Measurements from ENCODE around the gene PARD3.

The PARD3 gene

DNA sequence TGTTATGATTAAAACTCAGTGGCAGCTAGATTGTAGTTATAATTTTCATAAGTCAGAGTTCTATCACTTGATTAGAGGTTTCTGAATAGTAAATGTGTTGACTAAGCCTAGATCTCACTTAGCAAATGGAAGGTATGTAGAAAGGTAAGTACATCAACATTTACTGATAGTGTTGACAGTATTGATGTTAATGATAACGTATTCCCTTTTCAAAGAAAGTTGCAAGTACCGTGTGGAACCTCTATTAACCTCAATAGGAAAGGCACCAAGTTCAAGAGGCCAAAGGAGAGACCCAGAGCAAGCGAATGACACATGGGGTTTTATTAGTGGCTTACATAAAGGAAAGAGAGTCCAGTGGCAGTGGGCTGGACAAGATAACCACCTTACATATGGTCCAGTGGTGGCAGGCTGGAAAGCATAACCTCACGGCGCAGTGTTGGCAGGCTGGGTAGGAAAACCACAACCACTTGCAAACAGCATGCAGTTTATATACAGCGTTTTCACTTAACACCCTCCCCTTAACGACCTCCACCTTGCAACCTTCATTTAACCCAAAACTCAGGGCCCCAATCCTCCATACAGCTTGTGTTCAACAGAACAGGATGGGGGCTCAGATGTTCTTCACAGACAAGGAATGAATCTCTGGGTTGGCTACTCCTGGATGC is 611.0 kb downstream of the PARD3 start:
- DNase-seq (ENCODE audit: low read depth in 2 of 2, low spot score in 1 of 2) = no peak

DNA sequence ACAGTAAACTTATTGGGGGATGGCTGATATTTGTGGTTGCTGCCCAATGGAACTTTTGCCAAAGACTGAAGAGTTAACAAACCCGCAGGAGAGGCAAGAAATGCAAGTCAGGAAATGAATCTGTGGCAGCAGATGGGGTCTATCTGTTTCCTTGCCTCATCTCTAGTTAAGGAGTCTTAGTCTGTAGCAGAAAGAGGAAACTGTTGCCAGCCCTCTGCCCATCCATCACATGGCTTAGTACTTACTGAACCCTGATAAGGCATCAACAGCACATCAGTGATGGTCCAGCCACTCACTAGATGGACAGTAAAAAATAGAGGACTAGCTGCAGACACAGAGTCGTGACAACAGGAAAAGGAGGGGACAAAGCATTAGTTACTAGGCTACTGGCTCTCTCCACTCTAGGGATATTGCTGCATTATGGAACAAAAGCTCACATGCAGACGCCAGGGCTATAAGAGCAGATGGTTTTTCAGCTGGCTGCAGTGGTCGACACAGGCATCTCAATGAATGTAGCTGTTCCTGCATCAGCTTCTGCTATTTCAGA is 614.7 kb downstream of the PARD3 start:
- DNase-seq (ENCODE audit: low read depth in 2 of 2, low spot score in 1 of 2) = no peak

DNA sequence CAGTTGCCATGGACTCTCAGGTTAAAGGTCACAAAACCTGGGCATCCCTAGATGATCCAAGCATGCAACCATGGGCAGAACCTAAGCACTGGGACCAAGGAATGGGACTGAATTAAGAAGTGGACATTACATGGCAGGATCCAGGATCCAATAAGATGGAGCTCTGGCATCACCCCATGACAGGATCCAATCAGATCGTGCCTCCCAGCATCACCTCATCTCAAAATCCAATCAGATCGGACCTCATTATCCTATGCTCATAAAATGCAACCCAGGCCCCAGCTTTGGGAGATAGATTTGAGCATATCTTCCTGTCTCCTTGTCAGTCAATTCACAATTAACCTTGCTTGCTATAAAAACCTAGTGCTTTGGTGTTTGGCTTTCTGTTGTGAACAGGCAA is 616.1 kb downstream of the PARD3 start:
- no peak for DNase-seq (ENCODE audit: low read depth in 2 of 2, low spot score in 1 of 2)

DNA sequence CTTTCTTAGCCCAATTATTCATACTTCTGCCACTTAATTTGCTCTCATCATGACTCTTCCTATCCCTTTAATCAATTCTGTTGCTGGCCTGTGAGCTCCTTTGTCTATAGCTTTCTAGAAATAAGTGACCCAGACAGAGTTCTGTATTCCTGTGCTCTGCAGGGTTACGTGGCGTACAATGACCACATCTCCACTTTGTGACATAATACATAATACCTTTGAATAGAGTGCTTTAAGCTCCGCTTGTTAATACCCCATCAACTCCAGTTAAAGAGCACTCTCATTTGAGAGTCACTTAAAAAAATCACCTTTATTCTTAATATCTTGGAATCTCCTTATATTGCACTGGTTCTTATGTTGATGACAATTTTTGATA is 619.0 kb downstream of the PARD3 start:
- no peak for DNase-seq (ENCODE audit: low read depth in 2 of 2, low spot score in 1 of 2)

DNA sequence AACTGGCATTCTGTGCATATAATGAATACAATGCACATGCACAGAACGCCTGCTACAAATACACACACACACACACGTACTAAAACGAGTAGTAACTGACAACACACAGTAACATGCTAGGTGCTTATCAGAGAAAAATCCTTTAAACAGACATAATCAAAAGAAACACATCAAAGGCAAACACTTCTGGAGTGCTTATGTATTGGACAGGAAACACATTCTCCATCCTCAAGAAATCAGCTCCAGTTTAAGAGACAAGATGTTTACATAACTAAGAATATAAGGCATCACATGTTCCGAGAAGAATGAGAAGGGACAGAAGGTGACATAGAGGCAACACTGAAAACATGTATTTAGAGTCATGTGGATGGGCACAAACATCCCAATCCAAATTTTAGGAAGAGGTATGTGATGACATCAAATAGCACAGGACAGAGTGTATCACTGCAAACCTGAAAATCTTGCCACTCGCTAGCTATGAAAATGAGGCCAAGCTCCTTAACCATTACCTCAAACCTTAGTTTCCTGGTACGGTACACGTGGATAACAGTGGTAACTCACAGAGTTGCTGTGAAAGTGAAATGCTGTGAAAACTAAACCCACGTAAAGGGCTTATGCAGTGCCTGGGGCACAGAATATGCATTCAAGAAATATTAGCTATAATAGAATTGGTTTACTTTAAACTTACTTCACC is 619.6 kb downstream of the PARD3 start:
- no peak for DNase-seq (ENCODE audit: low read depth in 2 of 2, low spot score in 1 of 2)

DNA sequence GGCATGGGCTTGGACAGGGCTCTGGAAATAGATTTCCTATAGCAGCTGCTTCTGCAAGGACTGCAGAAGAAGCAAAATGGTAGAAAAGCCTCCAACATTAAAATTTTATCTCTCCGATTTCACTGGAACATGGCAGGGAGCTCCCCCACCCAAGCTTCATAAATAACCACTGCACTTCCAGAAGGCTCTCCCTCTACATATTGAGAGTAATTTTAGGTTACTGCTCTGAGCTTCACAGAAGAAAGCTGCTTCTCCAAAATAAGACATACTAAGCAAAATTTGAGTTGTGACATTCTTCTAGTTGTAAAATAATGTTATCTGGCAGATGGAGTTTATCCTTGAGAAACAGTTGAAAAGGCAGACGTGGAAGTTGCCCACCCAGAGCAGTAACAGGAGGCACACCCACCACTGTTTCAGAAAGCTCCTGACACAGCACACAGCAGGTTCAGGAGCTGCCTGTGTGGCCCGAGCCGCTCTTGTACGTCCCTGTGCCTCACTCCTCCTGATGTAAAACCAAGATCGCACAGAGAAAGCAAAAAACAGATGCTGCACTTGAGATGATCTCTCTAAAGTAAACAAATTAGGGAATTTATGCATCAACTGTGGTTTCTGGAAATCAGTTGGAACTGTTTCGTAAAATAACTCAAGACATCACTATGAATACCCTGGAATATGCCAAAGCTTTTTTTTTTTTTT is 621.0 kb downstream of the PARD3 start:
- DNase-seq (ENCODE audit: low read depth in 2 of 2, low spot score in 1 of 2) = no peak

DNA sequence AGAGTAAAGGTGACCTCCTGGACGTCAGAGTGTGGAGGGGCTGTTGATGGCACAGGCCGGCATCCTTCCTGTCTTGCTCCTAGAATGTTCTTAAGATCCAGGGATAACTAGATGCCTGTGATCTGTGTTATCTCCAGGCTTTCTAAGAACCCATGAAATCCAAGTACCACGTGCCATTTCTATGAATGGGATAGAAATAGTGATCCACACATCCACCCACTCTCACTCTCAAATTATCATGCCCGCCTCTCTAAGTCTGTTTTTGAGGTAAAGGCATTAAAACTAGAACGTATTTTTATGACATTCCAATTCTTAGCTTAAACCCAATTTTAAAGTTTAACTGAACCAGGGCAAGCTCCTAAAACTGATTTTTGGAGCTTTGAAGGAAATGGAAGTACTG is 622.5 kb downstream of the PARD3 start:
- DNase-seq (ENCODE audit: low read depth in 2 of 2, low spot score in 1 of 2) = no peak

DNA sequence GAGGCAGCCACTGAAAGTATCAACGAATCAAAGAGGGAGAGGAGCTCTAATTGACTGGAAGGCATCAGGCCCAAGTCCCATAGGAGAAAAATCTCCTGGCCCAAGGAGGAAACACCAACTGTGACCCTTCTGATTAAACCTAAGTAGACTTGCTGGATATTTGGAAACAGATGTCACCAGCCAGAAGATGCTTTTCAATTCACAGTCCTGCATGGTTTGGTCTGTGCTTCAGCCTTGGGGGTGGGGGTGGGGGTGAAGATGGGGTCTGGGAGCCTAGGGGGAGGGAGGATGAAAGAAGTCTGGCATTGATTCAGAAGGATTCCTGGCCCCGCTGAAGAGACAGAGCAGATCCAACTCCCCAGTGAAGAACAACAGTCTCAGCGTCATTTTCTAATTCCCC is 623.7 kb downstream of the PARD3 start:
- no peak for DNase-seq (ENCODE audit: low read depth in 2 of 2, low spot score in 1 of 2)

DNA sequence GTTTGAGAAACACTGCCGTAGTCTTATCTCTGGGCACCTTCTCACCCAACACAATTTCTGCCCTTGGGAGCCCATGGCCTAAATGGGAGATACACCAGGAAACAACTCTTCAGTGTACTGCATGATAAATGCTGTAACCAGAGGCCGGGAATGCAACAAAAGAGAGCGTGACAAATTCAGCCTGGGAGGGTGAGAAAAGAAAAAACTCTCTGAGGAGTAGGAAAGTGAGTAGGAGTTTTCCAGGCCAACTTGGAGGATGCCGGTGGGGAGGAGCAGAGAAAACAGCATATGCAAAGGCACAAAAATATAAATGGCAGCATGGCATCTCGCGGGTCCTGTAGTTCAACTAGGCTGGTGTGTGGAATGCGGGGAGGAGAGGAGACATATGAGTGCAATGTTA is 624.5 kb downstream of the PARD3 start:
- no peak for DNase-seq (ENCODE audit: low read depth in 2 of 2, low spot score in 1 of 2)

DNA sequence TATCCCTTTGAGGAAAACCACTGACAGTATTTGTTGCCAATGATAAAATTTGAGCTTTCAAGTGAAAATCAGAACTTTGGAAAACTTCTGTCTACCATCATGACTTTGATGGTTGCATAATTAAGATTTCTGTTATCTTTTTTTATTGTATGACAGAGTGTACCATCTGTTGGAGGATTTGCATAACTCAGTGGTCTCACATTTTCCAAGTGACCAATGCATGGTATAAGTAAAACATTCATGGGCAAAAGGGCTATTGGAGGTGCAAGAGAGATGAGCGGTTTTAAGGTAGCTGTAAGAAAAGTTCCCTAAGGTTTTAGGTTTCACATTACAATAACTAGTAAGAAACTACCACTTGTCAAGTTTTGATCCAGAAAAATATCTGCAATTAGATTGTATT is 625.3 kb downstream of the PARD3 start:
- no peak for DNase-seq (ENCODE audit: low read depth in 2 of 2, low spot score in 1 of 2)

DNA sequence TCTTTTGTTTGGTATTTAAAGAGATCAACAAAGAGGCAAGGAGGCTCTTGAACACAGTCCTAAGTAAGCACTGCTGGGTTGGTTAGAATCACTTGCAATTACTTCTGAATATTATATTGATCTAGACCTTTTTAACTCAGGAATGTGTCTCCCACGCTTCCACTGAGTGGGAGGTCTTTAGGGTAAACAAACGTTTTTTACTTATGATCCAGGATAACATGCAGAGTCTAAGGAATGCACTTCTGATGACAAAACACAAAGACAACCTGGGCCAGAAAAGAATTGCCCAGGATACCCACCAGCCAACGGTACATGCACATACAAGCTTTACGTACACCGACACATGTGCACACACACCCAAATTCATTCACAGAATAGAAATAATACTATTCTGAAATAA is 626.9 kb downstream of the PARD3 start:
- DNase-seq (ENCODE audit: low read depth in 2 of 2, low spot score in 1 of 2) = no peak

DNA sequence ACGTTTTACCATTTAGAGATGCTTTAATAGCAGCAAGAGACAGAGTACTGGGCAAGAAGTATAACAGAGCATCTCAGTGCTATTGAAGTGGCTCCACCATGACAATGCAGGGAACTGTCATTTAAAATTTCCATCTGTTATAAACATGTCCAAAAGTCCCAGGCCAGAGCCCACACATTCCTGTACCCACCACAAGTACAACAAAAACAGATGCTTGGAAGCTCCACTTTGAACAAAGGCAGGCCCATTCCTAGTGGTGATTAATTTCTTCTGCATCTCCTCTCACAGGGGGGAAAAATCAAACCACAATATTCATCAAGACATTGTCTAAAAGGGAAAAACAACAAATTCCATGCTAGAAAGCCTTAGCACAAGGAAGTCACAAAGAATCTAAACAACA is 627.9 kb downstream of the PARD3 start:
- DNase-seq (ENCODE audit: low read depth in 2 of 2, low spot score in 1 of 2) = no peak

DNA sequence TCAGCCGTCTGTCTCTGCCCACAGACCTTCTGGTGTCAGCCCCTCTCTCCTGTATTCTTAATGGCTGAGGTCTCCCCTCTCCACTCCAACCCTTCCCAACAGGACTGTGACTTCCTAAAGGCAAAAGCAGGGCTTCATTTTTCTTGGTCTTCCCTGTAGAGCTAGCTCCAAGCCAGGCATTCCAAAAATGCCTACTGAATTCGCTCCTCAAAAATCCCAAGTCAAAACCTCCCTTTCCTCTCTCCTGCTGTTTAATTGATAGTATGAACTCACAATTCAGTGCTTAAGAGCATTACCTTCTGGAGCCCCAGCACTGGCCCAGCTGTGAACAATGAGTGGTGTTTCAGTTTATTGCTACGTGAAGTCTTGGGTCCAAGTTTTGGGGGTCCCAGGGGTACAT is 628.4 kb downstream of the PARD3 start:
- no peak for DNase-seq (ENCODE audit: low read depth in 2 of 2, low spot score in 1 of 2)

DNA sequence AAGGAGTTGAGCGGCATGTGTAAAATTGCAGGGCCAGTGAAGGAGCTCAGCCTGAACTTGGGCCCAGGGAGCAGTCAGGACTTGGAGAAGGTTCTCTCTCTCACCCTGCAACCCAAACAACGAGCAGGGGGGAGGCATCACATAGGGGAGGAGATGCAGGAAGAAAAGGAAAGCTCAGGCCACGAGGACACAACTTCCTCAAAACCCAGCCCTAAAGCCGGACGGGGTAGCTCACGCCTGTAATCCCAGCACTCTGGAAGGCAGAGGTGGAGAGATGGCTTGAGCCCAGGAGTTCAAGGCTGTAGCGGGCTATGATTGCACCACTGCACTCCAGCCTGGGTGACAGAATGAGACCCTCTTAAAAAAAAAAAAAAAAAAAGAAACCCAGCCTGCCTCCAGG is 629.1 kb downstream of the PARD3 start:
- no peak for DNase-seq (ENCODE audit: low read depth in 2 of 2, low spot score in 1 of 2)

DNA sequence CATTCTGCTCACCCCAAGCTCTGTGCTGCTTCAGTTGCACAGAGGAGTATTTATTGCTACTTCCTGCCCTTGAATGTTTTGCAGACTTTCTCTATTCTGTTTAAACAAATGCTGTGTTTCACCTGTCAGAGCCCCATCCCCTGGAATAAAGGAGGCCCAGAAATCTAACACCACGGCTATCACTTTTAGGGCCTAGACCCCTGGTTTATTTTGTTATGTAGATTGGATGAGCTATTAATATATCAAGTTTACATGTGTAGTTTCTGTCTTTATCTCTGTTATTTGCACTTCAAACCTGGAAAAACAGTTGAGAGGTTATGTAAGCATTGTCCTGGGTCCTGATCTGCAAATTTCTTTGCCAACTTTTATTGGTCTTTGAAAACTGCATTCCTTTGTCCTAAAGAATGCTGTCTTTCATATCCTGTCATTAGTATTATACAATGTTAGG is 630.1 kb downstream of the PARD3 start:
- DNase-seq (ENCODE audit: low read depth in 2 of 2, low spot score in 1 of 2) = no peak

DNA sequence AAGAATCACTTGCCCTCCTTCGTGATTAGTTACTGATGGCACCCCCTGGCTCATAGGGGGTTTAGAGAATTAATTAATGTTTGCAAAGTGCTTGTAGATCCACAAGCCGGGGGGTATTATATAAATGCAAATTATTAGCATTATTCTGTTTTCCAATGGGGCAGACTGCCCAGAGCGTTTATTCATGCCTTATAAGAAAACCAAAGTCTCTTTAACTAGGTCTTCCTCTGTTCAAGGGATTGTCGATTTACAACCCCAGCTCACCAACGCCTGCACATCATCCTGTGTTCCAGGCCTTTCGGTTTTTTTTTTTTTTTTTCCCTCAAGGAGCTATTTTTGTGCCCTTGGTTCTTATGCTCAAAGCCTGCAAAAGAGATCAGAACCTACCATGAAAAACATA is 630.7 kb downstream of the PARD3 start:
- DNase-seq (ENCODE audit: low read depth in 2 of 2, low spot score in 1 of 2) = no peak

DNA sequence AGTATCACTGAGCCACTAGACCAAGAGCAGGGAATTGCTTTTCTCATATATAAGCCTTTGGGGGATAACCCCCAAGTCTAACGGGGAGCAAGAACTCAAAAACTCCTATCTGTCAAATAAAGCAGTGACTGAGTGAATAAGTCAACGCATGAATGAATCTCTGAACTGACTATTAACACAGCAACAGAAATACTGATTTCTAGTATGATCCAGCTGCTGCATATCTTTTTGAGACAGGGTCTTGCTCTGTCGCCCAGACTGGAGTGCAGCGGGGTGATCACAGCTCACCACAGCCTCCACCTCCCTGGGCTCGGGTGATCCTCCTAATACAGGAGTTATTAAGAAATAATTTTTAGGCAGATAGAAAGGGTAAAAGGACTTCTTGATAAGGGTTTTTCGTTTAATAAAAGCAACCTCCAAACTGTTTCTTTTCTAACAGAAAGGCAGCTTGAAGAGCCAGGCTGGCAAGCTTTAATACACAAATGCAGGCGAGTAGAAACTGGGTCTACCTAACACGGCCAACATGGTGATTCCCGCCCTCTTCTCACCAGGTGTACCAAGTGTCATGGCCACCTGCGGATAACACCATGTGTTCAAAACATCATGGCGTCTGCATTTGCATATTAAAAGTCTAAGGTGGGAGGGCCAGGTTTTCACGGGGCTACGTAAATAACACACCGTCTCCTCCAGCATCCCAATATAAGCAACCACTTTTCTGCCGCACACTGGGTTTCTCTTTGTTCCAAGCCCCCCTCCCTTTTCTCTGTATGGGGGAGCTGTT is 631.9 kb downstream of the PARD3 start:
- DNase-seq (ENCODE audit: low read depth in 2 of 2, low spot score in 1 of 2) = no peak

DNA sequence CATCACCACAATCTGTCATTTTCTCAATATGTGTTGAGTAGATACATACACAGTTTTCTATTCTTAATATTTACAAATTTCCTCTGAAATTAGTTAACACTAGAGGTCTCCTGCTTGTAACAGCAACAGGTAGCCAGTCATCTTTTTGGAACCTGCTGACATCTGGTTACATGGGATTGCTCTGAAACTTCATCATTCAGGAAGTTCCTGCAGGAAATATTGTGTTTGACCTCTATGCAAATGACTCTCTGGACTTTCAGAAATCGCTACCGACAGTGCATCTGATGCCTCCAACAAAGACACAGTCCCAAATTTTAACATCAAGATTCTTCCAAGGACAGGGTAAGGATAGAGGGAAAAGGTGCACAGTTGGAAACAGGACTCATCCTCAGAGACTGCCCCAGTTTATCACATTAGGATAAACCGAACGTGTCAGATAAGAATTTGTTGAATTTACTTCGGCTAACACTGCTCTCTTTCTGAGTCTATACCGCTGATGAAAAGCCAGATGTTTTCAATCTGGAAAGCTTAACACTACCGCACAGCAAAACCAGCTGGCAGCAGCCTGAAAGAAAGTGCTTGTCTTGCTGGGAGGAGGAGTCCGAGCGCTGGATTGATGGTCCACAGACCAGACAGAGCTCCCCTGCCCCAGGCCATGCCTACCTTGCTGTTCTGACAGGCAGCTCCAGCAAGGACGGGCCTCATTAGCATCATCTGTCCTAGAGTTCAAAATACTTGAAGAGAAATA is 633.4 kb downstream of the PARD3 start:
- no peak for DNase-seq (ENCODE audit: low read depth in 2 of 2, low spot score in 1 of 2)

DNA sequence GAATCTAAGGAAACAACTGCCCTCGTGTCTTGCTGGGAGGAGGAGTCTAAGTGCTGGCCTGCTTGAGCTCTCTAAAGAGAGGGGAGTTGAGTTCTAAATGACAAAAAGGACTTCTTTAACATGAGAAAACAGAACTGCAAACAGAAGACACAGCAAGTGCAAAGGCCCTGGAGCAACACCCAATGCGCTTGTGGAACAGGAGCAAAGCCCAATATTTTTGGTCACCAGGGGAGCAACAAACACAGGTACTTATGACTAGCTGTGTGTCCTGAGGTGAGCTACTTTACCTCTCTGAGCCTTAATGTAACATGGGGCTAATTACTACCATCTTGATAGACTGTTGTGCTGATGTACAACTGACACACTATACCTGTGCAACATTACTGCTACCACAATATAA is 634.3 kb downstream of the PARD3 start:
- DNase-seq (ENCODE audit: low read depth in 2 of 2, low spot score in 1 of 2) = no peak

DNA sequence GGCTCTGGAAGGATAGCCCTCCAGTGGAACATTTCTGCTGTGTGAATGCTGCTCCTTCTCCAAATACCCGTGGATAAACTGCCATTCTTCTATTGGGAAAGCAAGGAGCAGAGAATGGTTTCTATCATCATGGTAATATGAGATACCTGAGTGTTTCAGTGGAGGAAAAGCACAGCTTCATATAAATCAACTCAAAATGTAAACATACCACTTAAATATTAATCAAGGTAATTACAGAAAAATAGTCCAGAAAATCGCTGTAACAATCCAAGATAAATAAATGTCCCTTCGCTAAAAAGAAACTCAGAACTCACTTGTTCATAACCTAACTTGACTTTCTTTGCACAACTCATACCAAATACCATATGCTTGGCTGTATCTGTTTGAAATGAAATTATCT is 635.8 kb downstream of the PARD3 start:
- DNase-seq (ENCODE audit: low read depth in 2 of 2, low spot score in 1 of 2) = no peak

DNA sequence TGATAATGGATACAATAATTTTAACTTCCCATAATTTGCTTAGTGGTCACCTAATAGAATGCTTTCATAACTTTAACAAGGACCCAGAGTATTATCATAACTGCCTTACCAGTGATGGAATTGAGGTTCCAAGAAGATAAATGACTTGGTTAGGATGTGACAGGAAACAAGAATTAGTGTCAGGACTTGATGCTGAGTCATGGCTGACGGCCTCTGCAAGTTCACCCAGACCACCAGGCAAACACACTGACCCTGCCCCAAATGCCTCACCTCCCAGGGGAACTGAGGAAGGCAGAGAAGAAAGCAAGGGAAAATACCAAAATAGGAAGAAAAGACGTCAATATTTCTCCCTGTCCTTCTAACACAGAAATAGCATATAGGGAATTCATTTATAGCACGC is 636.3 kb downstream of the PARD3 start:
- no peak for DNase-seq (ENCODE audit: low read depth in 2 of 2, low spot score in 1 of 2)
